ENCODE results near the gene PATJ. TPM values are rescaled to one million over a fixed set of nuclear protein-coding genes. Genes with fewer than 3 reads are reported as not detected.

The PATJ gene
- total and polyA plus RNA-seq, 2 experiments from 2014 or later, result 10.8 to 18.7 TPM

GRCh38 chr1:61895175-61895574 lies 152.9 kb downstream of the PATJ start:
- H3K4me3 ChIP-seq, result no peak overlapping the region
- TF ChIP-seq CTCF (IDR thresholded peaks at IDR 0.05; ENCODE audit: low read depth, low read length), result no peak
- H3K9me3 ChIP-seq (ENCODE audit: low read depth), result no peaks in the 10 kb centered on the region
- no peaks in the 10 kb centered on the region for H3K36me3 ChIP-seq
- no peak overlapping the region for H3K27ac ChIP-seq
- no peaks in the 10 kb centered on the region for H3K27me3 ChIP-seq
- DNase-seq (ENCODE audit: low read depth in 1 of 2, low spot score in 1 of 2), result no peak
- H3K4me1 ChIP-seq (ENCODE audit: low read depth), result peaks cover 6% of the 10 kb centered on the region

DNA sequence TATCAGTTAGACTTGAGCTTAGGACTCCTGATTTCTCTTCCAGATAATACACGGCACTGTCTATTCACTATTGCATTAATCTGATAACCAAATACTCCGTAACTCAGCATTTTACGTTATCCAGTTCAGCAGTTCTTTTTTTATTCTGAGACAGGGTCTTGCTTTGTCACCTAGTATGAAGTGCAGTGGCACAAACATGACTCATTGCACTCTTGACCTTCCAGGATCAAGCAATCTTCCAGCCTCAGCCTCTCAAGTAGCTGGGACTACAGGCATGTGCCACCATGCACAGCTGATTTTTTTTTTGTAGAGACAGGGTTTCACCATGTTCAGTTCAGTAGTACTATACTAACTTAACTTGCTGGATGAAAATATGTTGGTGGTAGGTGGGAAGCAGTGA lies 156.4 kb downstream of the PATJ start:
- Histone ChIP-seq H3K27ac (no peak overlapping the region), H3K4me1 (ENCODE audit: low read depth) (peaks cover 6% of the 10 kb centered on the region), H3K27me3 (no peaks in the 10 kb centered on the region), H3K9me3 (ENCODE audit: low read depth) (no peaks in the 10 kb centered on the region), H3K4me3 (no peak overlapping the region), H3K36me3 (peaks cover 4% of the 10 kb centered on the region)
- no peak for TF ChIP-seq CTCF (IDR thresholded peaks at IDR 0.05; ENCODE audit: low read depth, low read length)
- DNase-seq (ENCODE audit: low read depth in 1 of 2, low spot score in 1 of 2), result no peak

DNA sequence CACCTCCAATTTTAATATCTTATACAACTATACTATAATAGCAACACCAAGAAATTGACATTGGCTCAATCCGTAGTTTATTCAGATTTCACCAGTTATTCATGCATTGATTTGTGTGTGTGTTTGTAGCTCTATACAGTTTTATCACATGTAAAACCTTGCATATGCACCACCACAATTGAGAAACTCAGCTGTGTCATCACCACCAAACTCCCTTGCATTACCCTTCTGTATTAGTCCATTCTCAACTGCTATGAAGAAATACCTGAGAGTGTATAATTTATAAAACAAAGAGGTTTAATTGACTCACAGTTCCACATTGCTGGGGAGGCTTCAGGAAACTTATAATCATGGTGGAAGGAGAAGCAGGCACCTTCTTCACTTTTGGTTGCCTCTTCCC lies 162.1 kb downstream of the PATJ start:
- TF ChIP-seq CTCF (IDR thresholded peaks at IDR 0.05; ENCODE audit: low read depth, low read length), result no peak
- no peak overlapping the region for H3K4me3 ChIP-seq
- peaks cover 6% of the 10 kb centered on the region for H3K4me1 ChIP-seq (ENCODE audit: low read depth)
- H3K27me3 ChIP-seq, result no peaks in the 10 kb centered on the region
- H3K27ac ChIP-seq, result no peak overlapping the region
- peak in 1 of 2 donors; percentile 5 for DNase-seq (ENCODE audit: low read depth in 1 of 2, low spot score in 1 of 2)
- H3K36me3 ChIP-seq, result peaks cover 4% of the 10 kb centered on the region
- H3K9me3 ChIP-seq (ENCODE audit: low read depth), result no peaks in the 10 kb centered on the region

DNA sequence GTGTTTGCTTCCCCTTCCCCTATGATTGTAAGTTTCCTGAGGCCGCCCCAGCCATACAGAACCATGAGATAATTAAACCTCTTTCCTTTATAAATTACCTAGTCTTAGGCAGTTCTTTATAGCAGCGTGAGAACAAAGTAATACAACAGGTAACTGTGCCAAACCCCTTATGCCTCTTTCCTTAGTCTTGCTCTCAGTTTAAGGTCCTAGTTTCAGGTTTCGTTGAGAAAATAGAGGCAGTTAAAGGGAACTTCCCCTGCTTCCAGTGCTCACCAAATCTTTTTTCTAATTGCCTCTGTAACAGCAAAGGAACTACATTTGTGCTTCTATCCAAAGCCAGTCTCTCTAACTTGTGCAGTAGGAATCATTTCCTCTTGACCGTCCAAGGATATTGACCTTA lies 164.8 kb downstream of the PATJ start:
- no peak for DNase-seq (ENCODE audit: low read depth in 1 of 2, low spot score in 1 of 2)
- no peaks in the 10 kb centered on the region for H3K4me1 ChIP-seq (ENCODE audit: low read depth)
- no peak overlapping the region for H3K27ac ChIP-seq
- no peak overlapping the region for H3K4me3 ChIP-seq
- no peak for TF ChIP-seq CTCF (IDR thresholded peaks at IDR 0.05; ENCODE audit: low read depth, low read length)
- H3K27me3 ChIP-seq, result no peaks in the 10 kb centered on the region
- H3K9me3 ChIP-seq (ENCODE audit: low read depth), result no peaks in the 10 kb centered on the region
- H3K36me3 ChIP-seq, result no peaks in the 10 kb centered on the region

GRCh38 chr1:61910035-61910434 lies 167.8 kb downstream of the PATJ start:
- TF ChIP-seq CTCF (IDR thresholded peaks at IDR 0.05; ENCODE audit: low read depth, low read length), result no peak
- DNase-seq (ENCODE audit: low read depth in 1 of 2, low spot score in 1 of 2), result no peak
- Histone ChIP-seq H3K27me3 (no peaks in the 10 kb centered on the region), H3K9me3 (ENCODE audit: low read depth) (no peaks in the 10 kb centered on the region), H3K27ac (no peak overlapping the region), H3K36me3 (no peaks in the 10 kb centered on the region), H3K4me3 (no peak overlapping the region), H3K4me1 (ENCODE audit: low read depth) (peaks cover 5% of the 10 kb centered on the region)
